HG02571 (cell line): ENCODE measurements around the gene IL2RG.

Source experiments
- ATAC-seq: cut with Tn5 transposase; IDR thresholded peaks from one replicate; pipeline ENCODE4 v1.9.1; 2021; ENCODE audit warnings: mild to moderate bottlenecking, moderate library complexity; ENCODE audit not compliant: unreplicated experiment

The IL2RG gene

GRCh38 chrX:71109051-71109450, 2.3 kb downstream of the IL2RG start:
- ATAC-seq = no peak

GRCh38 chrX:71107762-71108360, 3.5 kb downstream of the IL2RG start:
- ATAC-seq = no peak

- ATAC-seq = no peak
Observed at GRCh38 chrX:71107245-71107644, 4.1 kb downstream of the IL2RG start.

DNA sequence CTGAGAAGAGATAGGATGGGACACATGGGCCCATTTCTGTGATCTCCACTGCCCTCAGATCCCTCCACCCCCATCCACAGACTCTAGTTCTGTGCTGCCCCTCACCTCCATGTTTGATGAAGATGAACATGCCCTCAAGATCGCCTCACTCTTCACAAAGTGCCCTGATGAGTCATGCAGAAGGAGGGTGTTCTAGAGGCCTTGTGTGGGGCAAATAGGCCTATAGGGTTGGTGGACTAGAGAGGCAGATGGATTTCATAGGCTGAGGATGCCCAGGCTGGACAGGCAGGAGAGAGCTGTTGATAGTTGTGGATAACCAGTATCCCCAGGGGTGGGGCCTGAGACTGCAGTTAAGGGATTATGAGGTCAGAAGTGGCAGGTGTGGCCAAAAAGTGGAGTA, 5.0 kb downstream of the IL2RG start, which contains the start of gene CXorf65:
Gene CXorf65 (minus strand): TSS at position 314 of the 400 bp plus-strand sequence. CDS start 184 bp downstream, at position 130.
- ATAC-seq = no peak

GRCh38 chrX:71105628-71106027, 5.7 kb downstream of the IL2RG start:
- no peak for ATAC-seq

DNA sequence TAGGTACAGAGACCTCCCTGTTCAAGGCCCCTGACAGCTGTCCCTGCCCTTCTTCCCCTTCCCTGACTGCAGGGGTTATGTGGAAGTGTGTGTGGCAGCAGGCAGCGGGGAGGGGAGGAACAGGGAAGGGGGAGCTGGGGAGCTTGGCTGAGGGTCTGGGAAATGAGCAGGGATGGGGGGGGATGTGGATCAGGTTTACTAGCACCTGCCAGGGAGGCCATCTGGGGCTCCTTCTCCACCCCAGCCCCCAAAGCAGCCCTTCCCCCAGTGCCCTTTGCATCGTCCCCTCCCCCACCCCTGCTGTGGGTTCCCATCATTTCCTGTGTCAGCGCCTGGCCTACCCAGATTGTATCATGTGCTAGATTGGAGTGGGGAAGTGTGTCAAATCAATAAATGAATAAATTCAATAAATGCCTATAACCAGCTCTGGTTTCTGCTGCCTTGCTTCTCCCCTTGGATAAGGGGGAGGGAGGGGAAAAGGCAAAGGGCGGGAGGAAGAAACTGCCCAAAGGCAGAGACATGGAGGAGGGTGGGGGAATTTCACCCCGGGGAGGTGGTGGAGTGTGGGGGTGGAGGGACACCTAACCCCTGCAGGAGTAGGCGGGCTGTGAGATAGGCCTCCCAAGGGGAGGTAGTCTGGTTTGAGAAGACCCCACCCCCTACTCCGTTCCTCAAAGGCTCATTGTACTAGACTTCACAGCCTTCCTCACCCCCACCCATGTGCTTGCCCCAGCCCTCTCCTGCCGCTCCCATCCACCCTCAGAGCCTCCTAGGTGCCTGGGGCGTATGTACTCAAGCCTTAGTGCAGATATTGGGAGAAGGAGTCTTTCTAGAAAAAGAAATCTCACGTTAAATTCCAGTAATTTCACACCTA, 8.0 kb downstream of the IL2RG start:
- no peak for ATAC-seq

- ATAC-seq = no peak
Observed at GRCh38 chrX:71102292-71102691, 9.1 kb downstream of the IL2RG start.

DNA sequence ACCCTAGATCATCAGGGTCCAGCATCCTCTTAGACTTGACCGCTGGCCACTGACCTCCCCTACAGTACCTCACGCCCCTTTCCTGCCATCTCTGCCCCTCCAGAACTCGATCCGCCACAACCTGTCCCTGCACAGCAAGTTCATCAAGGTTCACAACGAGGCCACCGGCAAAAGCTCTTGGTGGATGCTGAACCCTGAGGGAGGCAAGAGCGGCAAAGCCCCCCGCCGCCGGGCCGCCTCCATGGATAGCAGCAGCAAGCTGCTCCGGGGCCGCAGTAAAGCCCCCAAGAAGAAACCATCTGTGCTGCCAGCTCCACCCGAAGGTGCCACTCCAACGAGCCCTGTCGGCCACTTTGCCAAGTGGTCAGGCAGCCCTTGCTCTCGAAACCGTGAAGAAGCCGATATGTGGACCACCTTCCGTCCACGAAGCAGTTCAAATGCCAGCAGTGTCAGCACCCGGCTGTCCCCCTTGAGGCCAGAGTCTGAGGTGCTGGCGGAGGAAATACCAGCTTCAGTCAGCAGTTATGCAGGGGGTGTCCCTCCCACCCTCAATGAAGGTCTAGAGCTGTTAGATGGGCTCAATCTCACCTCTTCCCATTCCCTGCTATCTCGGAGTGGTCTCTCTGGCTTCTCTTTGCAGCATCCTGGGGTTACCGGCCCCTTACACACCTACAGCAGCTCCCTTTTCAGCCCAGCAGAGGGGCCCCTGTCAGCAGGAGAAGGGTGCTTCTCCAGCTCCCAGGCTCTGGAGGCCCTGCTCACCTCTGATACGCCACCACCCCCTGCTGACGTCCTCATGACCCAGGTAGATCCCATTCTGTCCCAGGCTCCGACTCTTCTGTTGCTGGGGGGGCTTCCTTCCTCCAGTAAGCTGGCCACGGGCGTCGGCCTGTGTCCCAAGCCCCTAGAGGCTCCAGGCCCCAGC, 10.5 kb downstream of the IL2RG start:
- ATAC-seq = no peak

DNA sequence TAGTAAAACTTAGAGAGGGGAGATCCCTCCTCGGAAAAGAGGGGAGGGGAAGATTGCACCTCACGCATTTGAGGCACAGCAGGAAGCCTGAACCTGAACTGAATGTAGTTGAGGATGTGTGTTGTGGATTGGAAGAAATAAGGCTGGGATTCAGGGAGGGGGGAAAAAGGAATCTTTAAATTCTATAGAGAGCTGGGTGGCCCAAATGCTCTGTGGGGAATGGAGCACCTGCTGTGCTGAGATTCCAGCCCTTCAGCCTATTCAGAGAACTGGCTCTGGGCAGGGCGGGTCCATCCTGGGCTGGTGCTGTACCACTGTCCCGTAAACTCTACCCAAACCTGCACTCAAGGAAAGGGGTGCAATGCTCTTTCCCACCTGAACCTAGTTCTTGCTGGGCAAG, 11.6 kb downstream of the IL2RG start:
- no peak for ATAC-seq

DNA sequence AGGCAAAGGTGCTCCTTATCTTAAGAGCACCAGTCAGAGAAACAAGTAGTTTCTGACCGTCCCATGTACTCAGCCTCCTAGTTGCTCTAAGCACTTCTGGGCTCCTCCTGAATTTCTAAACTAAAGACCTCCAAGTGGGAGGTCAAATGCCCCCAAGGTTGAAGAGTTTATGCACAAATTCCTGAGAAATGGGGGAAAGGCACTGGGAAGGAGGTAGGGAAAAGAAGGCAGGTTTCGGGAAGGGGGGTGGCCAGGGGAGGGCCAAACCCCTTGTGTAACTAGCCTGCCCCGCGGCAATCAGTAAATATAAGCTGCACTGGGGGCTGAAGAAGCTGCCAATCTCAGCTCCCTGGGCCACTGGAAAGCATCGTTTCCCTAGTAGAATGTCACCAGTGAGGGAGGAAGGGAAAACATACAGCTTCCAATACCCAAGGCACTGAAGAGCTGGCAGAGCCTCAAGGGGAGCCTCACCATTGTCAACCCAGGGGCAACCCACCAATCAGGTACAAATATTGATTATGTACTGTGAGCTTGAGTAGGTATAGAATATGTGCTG, 12.3 kb downstream of the IL2RG start:
- no peak for ATAC-seq

DNA sequence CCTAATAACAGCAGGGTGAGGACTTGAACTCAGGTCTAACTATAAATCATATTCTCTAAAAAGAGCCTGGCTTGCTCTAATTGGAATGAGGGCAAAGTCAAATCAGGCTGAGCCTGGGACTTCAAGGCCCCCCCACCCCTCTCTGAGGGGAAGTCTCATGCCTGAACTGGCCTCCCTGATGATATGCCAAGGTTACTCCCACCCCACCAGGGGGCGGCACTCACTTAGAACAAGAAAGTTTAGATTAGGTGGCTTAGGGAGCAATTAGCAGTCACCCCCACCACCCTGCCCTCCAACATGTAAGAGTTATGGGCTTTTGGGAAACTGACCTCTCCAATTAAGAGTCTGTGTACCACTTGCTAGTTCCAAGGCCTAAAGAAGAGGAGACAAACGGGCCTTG, 13.1 kb downstream of the IL2RG start:
- ATAC-seq = no peak

GRCh38 chrX:71096760-71097032, 14.7 kb downstream of the IL2RG start:
- no peak for ATAC-seq

DNA sequence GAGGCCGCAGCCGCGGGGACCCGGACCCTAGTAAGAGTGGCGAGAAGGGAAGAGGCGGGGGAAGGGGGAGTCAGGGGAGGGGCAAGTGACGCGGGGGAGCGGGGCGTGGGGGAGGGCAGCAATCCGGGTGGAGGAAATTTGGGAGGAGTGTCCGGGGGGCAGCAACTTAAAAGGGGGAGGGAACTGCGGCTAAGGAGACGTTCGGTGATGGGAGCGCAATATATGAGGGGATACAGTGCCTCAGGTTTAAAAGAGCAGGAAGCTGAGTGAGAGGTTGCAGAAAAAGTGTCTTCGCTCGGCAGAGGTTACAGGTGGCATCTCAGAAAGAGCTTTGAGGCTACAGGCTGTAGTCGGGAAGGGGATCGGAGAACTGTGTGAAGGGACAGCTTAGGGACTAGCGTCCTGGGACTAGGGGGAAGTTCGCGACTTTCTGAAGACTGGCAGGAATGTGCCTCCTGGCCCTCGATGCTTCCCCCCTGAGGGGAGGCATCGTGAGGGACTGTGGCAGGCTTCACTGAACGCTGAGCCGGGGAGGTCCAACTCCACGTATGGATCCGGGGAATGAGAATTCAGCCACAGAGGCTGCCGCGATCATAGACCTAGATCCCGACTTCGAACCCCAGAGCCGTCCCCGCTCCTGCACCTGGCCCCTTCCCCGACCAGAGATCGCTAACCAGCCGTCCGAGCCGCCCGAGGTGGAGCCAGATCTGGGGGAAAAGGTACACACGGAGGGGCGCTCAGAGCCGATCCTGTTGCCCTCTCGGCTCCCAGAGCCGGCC, 15.2 kb downstream of the IL2RG start:
- peak; percentile 20 for ATAC-seq

DNA sequence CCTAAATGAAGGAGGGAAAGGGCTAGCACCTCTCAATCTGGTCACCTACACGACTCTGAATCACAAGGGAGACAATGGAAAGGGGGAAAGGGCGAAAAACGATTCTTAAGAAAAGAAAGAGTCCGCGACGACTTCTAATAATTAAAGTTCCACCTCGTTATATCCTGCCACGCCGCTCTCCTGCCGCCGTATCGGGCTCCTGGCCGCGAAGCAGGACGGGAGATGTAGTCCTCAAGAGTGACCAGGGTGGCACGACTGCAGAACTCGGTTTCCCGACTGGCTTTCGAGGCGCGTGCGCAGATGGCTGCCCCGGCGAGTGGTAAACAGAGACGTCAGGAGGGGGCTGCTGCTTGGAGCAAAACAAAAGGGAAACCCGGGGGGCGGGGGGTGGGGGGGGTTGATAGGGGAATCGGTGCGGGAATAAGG, 15.8 kb downstream of the IL2RG start, which contains the start of gene FOXO4:
Gene FOXO4 (plus strand): TSS at position 297 of the 426 bp plus-strand sequence. CDS start 678 bp downstream, outside the sequence.
- ATAC-seq = peak; percentile 73

DNA sequence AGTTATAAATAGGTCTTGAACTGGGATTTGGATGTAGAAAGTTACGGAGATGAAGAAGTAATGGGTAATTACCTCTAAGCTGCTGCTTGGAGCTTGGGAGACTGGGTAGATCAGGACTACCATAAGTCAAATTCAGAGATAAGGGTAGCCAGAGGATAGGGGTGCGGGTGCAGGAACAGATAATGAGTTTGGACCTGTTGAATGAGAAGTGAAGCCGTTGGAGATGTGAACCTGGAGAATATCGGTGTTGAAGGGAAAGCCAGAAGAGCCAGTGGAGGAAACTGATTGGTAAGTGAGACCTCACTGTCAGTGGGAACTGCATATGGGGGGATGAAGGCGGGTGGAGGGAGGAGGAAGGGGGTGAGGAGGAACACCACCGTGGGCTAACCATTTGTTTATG, 16.3 kb downstream of the IL2RG start:
- no peak for ATAC-seq

DNA sequence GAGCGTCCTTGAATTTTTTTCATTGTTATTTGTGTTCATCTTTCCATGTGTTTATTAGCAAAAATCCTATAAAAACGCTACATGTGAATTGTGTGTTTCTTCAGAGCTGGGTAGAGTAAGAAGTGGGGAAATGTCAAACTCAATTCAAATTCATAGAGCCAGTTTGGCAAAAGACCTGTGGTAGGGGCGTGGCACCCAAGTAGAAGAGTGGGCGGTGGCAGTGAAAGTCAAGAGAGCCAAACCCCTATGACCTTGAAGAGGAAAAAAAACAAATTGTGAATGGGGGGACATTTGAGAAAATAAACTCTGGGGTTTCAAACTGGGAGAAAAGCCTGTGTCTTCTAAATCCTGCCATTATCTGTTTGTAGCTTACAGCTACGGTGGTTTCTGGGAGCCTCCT, 20.1 kb downstream of the IL2RG start:
- ATAC-seq = no peak

- no peak for ATAC-seq
Observed at GRCh38 chrX:71085900-71086299, 25.5 kb downstream of the IL2RG start.

- no peak for ATAC-seq
Observed at GRCh38 chrX:71082822-71083221, 28.6 kb downstream of the IL2RG start.

DNA sequence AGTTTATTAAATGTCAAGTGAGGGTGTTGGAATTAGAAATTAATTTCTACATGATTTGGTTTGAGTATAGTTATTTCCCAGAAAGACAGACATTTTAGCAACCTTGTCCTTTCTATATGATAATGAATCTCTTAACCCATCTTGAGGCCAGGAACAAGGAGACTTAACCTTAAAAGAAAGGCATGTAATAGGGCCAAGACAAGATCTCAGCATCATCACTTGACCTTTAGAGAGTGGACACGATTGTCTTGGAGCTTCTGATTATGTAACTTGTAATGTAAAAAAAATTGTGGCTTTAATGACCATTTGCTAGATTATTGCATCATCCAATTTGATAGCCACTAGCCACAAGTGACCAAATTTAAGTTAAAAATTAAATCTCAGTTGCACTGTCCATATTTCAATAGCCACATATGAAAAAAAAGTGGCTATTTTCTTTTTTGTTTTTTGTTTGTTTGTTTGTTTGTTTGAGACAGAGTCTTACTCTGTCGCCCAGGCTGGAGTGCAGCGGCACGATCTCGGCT, 29.2 kb downstream of the IL2RG start:
- ATAC-seq = no peak
